Muscle of back (tissue), 11 donors: ENCODE data around the gene RASGEF1B. TPM values are rescaled to one million over a fixed set of nuclear protein-coding genes. Genes with fewer than 3 reads are reported as not detected.

Experiments
- DNase-seq, 3 donors: peaks; one replicate each; pipeline versions ENCODE4 v3.0.0 to v3.0.0-alpha.2; 2013
- polyA plus RNA-seq, 10 donors: library from polyadenylated mRNA; unstranded; fragments of 120-200 nt; gene quantifications; one replicate each; pipeline ENCODE4 v1.2.1, GENCODE V29; 2013; ENCODE audit not compliant: insufficient read length in 10 of 10

RASGEF1B gene
- polyA plus RNA-seq, 10 donors = 3.3 to 6.5 (median 4.5) TPM

DNA sequence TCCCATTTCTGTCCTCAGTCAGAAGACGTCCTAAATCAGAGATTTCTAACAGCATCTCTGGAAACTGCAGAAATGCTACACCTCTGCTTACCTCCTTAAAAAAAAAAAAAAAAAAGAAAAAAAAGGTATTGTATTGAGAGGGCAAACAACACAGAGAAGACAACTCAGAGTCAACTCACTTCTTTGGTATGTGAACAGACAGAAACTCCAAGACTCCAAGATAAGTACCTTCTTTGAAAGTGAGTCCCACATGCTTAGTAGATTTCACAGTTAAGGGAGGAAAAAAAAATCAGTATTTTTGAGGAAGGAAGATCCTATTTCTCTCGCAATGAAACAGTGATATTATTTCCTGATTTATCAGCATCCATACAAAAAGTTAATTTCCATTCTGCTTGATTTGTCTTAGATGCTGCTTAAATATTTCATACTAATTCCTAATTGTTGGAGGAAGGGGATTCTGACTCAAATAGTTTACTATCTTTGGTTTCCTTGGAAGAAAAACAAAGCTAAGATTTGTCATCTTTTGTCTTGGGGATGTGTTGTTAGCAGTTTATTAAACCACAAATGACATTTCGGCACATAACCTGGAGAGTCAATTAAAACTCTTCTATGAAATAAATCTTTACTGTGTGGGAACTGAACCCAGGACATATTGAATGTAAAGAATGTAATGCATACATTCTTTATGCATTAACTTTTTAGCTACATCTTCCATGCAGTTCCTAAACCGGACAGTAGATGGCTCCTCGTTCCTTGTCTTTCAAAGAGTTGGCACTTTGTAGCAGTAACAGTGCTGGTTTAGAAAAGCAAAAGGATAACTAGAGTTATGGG lies 4.7 kb downstream of the RASGEF1B start:
- peak; percentile 78 to 86 (median 79) for DNase-seq

DNA sequence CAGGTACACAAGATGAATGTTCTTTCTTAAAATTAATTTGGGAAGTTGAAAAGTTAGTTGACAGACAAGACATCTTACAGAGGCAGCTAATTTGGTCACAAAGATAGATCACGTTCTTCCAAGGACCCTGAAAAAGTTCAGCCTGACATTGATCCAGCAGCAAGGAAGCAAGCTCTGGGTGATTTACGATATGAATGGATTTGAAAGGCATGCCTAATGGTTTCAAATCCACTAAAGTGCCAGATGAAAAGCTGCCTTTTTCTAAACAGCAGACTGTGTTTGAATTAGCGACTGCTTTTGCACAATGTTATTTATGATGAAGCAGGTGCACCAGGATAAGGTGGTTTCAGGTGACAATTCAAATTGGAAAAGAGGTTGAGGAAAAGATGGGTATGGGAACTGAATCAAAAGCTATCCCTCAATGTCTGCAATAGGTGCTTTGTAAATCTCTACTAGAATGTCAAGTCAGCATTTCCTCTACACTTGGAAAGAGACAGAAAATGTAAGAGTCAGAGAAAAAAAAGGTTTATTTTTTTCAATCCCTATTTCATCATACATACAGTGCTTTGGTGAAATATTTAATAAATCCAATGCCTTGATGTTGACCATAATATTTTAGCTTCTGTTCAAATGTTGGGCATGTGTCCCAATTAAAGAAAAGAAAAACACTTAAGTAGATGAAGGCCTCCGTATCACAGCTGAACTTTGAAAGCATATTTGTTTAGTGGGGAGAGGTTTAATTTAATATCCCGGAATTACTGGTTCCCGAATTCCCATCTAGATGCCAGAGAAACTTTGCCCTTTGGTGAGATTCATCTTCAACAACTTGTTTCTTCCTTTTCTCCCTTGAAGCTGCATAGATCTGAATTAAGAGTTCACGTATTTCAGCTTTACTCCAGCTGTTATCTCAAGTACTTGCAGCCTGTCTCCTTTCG lies 6.0 kb downstream of the RASGEF1B start:
- no peak for DNase-seq

DNA sequence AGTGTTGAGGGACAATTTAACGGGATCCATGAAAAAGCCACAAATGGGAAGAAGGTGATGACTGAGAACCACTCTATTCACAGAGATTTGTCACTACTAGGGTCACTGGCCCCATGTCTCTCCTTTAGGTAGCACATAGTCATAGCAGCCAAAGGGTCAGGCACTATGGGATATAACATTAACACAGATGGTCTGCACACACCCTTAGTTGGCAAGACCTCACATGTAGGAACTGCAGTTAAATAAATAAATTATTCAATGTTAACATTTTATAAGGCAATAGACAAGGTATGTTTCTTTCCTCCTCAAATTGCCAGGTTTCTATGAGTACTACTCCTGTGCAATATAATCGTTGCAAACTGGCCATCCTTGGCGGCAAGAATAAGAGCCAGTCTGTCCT lies 10.9 kb downstream of the RASGEF1B start:
- DNase-seq = no peak

DNA sequence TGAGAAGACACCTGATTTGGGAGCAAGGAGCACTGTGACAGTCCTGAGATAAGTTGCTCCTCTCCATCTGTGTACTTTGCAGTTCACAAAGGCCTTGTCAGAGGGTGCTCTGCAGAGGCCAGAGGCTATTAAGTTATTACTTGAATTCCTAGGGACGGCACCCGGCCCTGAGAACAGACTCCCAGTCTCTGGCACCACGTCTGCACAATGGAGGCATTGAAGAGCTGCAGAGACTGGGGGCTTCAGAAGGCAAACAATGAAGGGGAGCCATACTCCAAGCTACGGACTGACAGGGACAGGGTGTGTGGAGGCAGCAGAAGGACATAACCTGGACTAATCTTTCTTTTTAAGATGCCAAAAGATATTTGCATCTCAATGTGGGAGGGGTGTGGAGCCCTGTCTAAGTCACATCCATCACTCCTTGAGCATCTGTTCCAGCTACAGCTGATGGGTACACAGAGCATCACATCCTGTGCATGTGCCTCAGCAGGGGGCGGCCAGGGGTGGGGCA lies 11.5 kb downstream of the RASGEF1B start:
- no peak for DNase-seq

DNA sequence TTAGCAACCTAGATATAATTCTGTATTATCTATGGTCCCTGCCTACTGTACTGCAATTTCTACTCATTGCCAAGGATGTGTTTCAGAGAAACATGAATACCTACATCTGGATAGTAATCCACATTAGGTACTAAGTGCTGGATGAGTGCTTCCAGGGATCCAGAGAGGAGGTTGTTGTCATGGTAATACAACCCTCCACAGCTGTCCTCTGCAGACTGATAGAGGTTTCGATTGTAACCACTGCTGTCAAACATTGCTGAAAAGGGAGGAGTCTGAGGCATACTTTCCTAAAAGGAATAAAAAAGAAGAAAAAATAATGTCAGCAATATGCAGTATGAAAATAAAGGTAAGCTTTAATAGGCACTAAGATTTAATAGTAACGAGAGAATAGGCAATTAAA lies 12.5 kb downstream of the RASGEF1B start:
- DNase-seq = no peak

DNA sequence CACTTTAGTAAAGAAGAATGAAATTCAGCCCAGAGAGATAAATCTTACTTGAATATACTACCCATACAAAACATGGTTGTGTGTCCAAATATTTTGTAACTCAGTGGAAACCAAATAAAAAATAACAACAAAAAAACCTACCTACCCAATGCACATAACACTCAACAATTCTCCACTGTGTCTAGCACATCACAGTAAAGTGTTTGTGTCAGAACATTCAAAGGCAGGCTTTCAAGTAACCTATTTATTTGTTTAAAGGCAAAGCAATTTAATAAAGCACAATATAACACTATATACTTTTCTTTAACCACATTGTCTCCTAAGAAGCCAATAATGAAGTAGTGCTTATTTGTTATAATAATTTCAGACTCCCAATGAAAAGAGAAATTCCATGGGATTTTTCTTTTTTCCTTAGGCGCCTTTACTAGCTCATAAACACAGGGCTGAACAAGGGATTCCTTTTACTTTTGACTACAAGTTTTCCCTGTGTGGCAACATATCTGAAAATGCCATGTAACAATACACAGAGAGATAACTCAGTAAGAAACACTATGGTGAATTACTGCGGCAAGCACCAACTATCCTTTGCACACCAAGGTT lies 13.7 kb downstream of the RASGEF1B start:
- no peak for DNase-seq

DNA sequence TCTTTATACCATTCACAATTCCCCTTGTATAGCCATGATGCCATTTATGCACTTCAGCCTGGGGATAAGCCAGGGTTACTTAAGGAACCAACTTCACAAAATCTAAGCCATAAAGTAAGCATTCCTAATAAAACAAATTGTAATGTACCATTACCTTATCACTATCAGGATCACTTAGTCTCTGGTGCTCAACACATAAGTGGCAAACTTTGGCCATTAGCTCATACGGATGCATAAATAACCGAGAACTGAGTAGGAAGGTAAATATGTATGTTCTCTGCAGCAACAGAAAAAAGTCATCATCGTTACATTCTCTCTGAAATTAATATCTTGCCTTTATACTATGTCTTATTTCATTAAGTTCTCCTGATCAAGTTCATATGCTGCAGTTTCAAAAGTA lies 14.4 kb downstream of the RASGEF1B start:
- no peak for DNase-seq

DNA sequence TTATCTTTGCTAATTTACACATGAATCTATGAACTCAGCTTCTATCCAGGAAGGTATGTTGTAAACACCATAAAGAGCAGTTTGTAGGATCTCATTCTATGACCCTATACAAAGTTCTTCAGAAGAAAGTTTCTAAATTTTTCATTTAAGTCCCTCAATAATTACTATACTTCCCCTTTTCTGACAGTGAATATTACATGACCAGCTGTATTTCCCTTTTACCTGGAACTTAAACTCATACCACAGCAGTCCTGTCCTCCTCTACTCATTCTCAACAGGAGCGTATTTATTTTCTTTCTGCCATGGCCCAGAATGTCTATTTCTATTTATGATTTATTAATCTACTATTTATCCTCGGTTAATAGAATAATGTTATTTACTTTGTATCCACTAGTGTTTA lies 15.8 kb downstream of the RASGEF1B start:
- DNase-seq = no peak

DNA sequence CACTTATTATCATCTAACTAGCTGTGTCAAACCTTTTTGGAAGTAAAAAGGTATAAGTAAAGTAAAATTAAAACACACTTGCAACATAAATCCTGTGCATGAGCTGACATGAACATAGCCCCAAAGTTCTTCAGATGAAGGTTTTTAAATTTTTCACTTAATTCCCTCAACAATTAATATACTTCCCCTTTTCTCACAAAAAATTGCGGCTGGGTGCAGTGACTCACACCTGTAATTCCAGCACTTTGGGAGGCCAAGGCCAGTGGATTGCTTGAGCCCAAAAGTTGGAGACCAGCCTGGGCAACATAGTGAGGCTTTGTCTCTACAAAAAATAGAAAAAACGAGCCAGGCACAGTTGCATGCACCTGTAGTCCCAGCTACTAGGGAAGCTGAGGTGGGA lies 16.8 kb downstream of the RASGEF1B start:
- DNase-seq = no peak

DNA sequence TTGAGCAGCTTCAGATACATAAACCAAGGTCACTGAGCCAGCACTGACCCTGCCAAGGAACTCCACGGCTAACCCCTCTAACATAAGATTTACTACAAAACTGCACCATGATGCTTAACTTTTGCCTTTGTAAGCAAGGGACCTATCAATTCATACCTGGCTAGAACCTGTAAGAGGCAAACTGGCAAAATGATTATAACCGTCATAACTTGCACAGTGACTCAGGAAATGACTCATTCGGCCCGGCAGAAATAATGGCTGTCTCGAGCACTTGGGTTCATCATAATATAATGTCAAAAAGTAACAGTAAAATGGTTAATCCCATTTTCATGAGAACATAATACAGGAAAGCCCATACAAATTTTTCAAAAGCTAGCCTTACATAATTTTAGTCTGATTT lies 17.2 kb downstream of the RASGEF1B start:
- no peak for DNase-seq

DNA sequence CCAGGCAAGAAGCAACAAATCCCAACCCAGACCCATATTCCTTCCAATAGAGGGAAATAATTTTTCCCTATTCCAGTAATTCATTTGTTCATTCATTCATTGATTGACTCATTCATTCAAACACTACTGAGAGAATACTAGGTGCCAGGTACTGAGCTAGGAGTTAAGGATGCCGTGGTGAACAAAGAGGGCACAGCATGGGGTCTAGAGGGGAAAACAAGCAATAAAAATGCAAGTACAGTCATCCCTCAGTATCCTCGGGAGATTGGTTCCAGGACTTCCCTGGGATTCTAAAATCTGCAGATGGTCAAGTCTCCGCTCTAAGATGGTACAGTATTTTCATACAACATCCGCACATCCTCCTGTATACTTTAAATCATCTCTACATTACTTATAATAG lies 18.7 kb downstream of the RASGEF1B start:
- no peak for DNase-seq

DNA sequence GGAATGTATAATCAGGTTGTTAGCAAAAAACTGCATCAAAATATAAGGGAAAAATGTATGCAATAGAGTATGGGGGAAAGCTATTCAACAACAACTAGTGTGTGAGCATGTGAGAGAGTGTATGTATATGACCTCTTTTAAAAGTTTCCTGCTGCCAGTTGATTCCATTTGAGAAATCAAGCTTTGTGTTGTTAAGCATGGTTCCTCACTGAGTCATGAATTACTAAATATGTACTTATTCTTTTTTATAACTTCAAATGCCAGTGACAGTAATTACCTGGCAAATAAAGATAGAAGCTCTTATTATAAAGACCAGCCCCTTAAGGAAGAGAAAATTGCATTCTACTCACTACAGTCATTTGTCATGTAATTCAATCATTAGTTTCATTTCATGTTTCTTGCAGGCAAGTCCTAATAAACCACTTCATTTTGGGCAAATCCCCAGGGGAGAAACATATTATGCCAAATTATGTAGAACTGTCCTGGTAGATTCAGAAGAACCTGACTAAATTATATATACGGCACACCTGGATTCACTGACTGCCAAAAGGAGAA lies 19.2 kb downstream of the RASGEF1B start:
- DNase-seq = no peak

DNA sequence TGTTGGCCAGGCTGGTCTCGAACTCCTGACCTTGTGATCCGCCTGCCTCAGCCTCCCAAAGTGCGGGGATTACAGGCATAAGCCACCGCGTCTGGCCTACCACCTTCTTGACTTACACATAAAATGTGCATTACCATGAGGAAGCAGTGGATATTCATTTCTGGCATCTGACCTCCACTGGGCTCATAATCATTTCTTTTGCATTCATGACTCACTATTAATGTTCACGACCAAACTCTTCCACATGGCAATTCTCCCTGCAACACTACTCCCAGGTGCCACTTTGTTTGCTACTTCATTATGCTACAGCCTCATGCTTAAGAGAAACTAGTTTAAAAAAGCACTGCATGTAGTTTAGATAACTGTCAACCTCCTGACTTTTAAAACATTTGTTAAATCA lies 22.7 kb downstream of the RASGEF1B start:
- DNase-seq = no peak

DNA sequence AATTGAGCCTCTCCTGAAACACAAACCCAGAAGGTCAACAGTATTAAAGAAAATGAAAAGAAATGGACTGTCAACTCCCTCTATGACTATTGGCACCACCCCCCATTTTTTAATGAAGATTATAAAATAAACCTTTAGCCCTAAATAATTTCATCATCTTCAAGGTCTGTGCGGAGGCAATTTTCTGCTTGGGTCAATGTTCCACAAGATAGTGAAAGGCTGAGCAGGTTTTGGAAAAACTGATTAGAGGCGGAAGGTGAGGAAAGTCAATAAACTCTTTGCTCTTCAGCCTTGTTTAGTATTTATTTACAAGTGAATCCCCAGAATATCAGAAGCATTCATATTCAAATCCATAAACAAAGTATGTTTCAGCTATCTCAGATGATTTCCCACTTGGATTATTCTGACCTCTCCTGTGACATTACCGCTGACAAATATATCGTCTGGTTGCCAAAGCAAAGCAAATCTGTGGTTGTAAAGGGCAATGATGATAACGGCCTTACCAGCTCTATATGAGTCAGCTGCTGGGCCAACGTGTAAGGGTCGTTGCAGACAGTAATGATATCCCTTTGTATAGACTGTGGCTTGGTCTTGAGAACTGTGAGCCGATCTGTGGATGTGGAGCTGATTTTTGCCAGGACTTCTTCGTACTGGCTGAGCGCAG lies 24.0 kb downstream of the RASGEF1B start:
- DNase-seq = no peak

DNA sequence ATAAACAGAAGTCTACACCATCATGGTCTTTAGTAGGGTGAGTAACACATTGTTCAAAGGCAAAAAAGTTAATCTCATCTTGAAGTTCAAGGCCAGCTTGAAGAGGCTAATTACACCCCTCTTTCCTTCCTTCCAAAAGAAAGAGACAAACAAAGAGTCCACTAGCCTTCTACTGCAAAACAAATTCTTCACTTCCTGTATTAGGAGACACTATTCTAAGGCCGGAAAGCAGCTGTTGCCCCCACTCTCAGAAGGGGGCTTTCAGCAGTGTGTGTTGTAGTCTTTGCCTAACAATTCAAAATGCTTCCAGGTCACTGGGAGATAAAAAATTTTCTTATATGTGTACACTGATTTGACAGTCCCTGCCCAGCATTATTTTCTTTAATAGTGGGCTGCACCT lies 25.1 kb downstream of the RASGEF1B start:
- DNase-seq = no peak

DNA sequence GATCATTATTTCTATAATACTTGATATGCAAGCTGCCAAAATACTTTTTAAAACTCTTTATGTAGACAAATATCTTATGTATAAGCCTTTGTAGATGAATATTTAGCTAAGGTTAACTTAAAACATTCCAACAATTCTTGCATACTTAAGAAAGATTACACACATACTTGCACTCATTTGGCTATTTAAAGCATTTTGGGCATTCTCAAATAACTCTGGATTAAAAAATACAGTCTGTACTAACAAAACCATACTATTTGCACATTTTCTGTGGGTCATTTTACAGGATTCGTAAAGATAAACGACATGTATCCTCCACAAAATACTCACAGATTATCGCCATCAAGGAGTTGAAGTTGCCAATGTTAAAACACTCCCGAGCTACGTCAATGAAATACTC lies 26.5 kb downstream of the RASGEF1B start:
- DNase-seq = no peak

DNA sequence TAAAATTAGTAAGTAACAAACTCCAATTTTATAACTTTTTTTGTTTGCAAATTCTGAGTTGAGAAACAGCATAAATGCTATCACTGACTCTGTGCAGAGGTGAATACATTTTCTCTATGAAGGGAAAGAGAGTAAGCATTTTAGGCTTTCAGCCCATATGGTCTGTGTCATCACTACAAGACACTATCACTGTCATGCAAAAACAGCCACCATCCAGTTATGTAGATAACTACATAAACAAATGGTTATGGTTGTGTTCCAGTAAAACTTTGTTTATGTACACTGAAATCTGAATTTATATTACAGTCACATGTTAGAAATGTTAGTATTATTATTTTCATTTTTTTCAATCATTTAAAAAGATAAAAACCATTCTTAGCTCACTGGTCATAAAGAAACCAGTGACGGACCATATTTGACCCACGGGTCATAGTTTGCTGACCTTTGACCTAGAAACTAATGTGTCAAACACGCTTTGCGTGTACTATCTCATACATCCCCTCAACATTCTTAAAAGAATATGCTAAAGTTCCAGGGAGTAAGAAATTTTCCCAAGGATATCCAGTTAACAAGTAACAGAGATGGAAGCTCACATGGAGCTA lies 29.1 kb downstream of the RASGEF1B start:
- no peak for DNase-seq

DNA sequence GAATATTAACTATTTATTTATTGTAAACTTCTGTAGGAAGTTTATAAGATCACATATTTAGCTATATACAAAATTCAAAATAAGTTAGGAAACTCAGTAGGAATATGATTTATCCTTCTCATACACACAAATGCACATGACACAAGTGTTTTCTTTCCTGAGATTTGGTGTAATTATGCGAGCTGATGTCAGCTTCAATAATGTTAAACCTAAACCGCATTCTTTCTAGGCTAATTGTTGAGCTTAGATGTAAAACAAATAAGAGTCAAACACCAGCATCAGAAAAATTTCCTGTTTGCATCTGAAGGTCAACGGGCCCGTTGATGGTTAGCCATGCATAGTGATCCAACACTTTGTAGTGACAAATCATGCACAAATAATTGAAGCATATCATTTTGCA lies 30.8 kb downstream of the RASGEF1B start:
- DNase-seq = no peak

DNA sequence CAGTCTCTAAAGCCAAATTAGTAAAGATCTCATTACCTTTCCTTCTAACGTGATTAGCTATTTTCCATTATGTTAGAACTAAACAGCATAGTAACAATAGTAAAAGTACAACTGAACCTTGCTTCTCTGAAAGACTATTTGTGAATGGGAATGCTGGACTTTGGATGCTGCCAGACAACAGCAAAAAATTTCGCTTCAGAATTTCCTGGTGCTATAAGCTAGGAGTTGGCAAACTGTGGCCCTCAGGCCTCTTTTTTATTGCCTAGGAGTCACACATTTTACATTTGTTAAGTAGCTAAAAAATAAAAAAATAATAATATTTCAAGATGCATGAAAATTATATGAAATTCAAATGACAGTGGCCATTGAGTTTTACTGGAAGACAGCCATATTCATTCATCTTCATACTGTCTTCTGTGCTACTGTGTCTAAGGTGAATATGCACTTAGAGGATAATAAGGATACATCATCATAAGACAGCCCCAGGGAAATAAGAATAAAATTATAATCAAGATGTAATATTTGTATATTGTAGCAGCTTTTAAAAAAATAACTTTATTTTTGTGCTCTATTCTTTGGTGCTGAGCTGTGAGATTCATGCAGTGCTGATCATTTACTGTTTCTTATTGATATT lies 34.6 kb downstream of the RASGEF1B start:
- DNase-seq = no peak

DNA sequence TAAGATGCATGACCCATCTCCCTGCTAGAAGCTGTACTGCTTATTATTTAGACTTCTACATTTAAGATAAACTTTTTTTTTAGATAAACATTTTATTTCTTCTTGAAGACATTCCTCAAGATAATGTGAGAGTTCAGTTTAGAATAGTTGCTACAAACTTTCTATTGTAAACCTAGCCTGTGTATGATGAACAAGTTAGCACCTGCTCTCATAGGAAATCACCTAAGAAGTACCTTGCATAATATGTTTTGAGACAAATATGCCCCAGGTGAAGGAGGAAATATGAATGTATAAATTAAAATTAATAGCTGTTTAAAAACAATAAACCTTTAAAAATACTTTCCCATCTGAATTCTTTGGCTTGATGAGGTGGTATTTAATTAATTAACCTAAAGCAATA lies 35.6 kb downstream of the RASGEF1B start:
- no peak for DNase-seq

DNA sequence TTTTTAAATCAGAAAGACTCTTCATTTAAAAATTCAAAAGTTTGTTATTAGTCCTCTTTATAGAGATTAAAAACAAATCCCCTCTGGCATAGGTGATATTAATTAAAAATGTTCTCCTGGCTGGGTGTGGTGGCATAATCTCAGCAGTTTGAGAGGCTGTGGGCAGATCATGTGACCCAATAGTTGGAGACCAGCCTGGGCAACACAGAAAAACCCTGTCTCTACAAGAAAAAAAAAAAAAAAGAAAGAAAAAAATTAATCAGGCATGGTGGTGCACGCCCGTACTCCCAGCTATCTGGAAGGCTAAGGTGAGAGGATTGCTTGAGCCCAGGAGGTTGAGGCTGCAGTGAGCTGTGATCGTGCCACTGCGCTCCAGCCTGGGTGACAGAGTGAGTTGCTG lies 38.9 kb downstream of the RASGEF1B start:
- no peak for DNase-seq
